Esophagus muscularis mucosa (tissue), 3 donors: ENCODE measurements around the gene SIGLEC9.

ENCODE experiments used
- POLR2A ChIP-seq: fragments of 450-650 bp; IDR thresholded peaks from one replicate; pipeline ENCODE4 v1.6.1; 2017; ENCODE audit warnings: antibody characterized with exemption, moderate library complexity, mild to moderate bottlenecking, low read depth
- TF ChIP-seq, protein P1 (sequence below), 3 experiments: fragments of 200-600 bp in 2 of 3; fragments of 450-650 bp in 1 of 3; sonication (generic) in 2 of 3; IDR thresholded peaks; one replicate each; pipeline ENCODE4 v1.5.1; 2017 to 2019; ENCODE audit warnings: antibody characterized with exemption in 3 of 3, mild to moderate bottlenecking in 2 of 3, moderate library complexity in 1 of 3

DNA sequence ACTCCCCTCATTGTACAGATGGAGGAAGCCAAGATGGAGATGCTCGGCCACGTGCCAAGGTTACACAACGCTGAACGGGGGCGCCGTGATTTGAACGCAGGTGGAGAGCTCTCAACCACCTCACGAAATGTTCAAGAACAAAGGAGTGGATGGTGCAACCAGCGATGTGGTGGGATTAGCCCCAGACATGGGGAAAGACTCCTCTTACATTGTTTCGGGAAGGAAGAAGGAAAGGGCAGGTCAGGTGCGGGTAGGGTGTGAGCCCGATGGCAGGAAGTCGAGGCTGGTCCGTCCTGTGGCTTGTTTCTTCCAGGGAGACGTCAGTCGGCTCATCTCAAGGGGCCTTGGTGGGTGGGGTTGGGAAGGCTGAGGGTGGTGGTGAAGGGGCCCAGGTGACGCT lies 34.9 kb upstream of the SIGLEC9 start:
- no peak for TF ChIP-seq POLR2A
- TF ChIP-seq, protein P1, sequence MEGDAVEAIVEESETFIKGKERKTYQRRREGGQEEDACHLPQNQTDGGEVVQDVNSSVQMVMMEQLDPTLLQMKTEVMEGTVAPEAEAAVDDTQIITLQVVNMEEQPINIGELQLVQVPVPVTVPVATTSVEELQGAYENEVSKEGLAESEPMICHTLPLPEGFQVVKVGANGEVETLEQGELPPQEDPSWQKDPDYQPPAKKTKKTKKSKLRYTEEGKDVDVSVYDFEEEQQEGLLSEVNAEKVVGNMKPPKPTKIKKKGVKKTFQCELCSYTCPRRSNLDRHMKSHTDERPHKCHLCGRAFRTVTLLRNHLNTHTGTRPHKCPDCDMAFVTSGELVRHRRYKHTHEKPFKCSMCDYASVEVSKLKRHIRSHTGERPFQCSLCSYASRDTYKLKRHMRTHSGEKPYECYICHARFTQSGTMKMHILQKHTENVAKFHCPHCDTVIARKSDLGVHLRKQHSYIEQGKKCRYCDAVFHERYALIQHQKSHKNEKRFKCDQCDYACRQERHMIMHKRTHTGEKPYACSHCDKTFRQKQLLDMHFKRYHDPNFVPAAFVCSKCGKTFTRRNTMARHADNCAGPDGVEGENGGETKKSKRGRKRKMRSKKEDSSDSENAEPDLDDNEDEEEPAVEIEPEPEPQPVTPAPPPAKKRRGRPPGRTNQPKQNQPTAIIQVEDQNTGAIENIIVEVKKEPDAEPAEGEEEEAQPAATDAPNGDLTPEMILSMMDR (IDR thresholded peaks at IDR 0.05), result no peak
